AML-193 (cell line): ENCODE measurements around the gene TPSD1.

Experiments
- DNase-seq, 2 experiments: peaks; one replicate each; lab custom pipeline; 2025; lab: John Stamatoyannopoulos, UW

The TPSD1 gene

DNA sequence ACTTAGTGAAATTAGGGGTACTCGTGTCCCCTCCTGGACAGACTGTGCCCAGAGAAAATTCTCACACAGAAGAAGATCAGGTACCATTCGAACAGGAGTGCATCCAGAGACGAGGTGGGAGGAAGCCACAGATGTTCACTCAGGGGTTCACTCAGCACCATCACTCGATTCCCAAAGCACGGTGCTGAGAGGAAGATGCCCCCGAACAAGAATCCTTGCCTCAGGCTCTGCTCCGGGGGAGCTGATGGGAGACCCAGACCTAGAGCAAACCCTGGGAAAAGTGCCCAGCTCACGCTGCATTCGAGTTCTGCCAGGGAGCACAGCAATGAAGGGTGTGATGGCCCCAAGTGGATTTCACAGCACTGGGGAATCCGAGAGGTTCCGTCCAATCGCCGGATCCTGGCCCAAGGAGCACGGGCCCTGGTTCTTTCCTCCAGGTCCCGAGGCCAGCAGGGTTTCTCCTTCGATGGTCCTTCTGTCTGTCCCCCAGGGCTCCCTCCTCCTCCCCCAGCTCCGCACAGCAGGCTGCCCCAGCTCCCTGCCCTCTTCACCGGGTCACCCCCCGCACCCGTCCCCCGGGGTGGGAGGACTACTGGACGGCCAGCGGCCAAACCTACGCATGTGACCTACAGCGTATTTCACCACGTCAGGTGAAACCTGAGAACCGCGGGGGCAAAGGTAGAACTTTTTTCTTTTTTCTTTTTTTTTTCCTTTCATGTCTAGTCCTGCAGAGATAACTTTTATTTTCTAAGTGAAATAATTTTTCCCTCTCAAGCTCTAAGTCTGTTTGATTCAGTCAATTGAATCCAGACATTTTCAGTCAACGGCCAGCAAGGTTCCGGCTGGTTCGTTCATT lies 43.4 kb downstream of the TPSD1 start:
- no peak for DNase-seq

DNA sequence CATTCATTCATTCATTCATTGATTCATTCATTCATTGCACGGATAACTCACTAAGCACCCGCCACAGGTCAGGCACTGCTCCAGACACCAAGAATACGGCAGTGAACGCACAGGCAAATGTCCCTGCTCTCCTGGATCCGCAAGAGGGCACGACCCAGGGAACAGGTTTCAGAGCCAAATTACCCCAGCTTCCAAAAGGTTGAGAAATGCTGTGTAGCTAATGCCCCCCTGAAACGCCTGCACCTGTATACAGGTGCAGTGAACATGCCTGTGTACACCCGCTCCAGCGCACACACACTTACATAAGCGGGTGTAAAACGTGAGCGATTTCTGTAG lies 44.0 kb downstream of the TPSD1 start:
- DNase-seq = no peak

DNA sequence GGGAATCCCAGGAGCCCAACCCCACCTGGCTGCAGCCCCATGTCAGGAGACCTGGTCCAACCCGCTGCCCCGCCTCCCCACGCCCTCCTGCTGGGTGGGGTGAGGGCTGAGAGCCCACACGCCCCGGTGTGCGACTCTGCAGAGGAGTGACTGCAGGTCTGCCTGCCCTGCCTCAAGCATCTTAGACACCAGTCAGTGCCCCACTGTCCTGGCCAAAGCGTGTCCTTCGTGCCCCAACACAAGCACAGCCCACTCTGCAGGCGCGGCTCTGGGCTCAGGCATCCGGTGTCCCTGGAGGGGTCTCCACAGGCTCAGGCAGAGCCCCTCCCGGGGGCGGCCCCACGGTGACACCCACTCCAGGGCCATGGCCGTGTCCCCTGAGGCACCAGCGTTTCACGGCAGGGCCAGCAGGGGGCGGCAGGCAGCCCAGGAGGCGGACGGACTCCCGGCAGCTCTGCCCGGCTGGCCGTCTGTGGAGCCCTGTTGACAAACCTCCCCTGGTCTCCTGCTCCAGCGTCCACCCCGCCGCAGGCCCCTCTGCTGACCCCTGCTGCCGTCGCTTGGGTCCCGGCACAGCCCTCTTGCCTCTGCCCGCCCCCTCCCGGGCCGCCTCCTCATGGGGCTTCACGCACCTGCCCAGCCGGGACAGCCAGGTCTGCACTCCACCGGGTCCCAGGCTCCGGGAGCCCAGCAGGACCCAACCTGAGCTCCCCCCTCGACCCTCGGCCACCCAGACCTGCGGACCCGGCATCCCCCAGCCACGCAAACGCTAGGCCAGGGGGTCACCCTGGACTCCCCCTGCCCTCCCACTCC lies 45.0 kb downstream of the TPSD1 start:
- DNase-seq = peak; percentile 5 to 48

GRCh38 chr16:1301562-1301961 lies 45.7 kb downstream of the TPSD1 start:
- DNase-seq = no peak

DNA sequence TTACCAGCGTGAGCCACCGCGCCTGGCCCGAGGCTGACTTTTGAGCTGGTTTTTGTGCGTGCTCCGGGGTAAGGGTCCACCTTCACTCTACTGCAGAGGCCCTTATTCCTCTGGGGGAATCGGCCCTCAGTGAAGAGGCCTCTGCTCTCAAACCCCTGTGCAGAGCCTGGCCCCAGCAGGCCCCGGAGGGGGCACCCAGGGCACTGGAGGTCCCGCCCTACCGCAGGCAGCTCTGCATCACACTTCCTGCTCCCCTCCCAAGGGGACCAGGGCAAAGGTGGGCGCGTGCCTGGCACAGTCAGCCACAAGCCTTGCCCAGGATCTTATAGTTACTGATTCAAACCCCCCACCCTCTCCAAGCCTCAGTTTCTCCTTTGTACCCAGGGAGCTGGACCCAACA lies 50.0 kb downstream of the TPSD1 start:
- DNase-seq = no peak

GRCh38 chr16:1306334-1306733 lies 50.5 kb downstream of the TPSD1 start:
- no peak for DNase-seq

DNA sequence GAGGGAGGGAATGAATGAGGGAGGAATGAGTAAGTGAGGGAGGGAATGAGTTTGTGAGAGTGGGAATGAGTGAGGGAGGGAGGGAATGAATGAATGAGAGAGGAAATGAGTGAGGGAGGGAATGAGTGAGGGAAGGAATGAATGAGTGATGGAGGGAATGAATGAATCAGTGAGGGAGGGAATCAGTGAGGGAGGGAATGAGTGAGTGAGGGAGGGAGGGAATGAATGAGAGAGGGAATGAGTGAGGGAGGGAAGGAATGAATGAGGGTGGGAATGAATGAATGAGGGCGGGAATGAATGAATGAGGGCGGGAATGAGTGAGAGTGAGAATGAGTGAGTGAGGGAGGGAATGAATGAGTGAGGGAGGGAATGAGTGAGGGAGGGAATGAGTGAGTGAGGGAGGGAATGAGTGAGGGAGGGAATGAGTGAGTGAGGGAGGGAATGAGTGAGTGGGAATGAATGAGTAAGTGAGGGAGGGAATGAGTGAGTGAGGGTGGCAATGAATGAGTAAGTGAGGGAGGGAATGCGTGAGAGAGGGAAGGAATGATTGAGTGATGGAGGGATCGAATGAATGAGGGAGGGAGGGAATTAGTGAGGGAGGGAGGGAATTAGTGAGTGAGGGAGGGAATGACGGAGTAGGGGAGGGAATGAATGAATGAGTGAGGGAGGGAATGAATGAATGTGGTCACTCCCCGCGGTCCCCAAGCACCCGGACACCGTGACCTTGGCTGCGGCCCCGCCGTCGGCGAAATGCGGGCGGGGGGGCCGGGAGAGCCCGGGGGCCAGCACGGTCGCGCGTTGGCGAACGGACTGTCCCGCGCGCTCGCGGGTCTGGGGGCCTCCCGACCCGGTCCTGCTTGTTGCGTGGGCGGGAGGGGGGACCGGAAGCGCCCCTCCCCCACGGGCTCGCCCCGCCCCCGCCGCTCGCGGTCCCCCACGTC lies 52.4 kb downstream of the TPSD1 start:
- DNase-seq = peak in 1 of 2 experiments; percentile 26
